Measurements from ENCODE around the gene SPINK8. TPM values are rescaled to one million over a fixed set of nuclear protein-coding genes. Genes with fewer than 3 reads are reported as not detected.

SPINK8 gene
- total RNA-seq, 1 experiment from 2014 or later, result not detected

GRCh38 chr3:48306860-48307530, 26.5 kb downstream of the SPINK8 start:
- no peak overlapping the region for H4K8ac ChIP-seq (replicated peaks; ENCODE audit: insufficient read length, low read depth, low read length)
- no peak overlapping the region for H3K27ac ChIP-seq (ENCODE audit: insufficient read length, low read depth, low read length)
- peaks cover under 1% of the 10 kb centered on the region for H3K23me2 ChIP-seq (ENCODE audit: insufficient read length, low read depth, low read length, poor library complexity, severe bottlenecking)
- H3K4me1 ChIP-seq (ENCODE audit: insufficient read depth, low read length), result no peaks in the 10 kb centered on the region
- no peak overlapping the region for H2BK12ac ChIP-seq (ENCODE audit: insufficient read length, low read depth, low read length)
- peaks cover 0 to 8% (median 0%) of the 10 kb centered on the region in 3 experiments; a peak in 1 of 7 replicates for H3K36me3 Mint-ChIP-seq (ENCODE audit: insufficient read depth in 1 of 3, low read depth in 3 of 3)
- H3K18ac ChIP-seq (ENCODE audit: insufficient read length, low read depth, low read length), result no peak overlapping the region
- TF ChIP-seq, protein P1, sequence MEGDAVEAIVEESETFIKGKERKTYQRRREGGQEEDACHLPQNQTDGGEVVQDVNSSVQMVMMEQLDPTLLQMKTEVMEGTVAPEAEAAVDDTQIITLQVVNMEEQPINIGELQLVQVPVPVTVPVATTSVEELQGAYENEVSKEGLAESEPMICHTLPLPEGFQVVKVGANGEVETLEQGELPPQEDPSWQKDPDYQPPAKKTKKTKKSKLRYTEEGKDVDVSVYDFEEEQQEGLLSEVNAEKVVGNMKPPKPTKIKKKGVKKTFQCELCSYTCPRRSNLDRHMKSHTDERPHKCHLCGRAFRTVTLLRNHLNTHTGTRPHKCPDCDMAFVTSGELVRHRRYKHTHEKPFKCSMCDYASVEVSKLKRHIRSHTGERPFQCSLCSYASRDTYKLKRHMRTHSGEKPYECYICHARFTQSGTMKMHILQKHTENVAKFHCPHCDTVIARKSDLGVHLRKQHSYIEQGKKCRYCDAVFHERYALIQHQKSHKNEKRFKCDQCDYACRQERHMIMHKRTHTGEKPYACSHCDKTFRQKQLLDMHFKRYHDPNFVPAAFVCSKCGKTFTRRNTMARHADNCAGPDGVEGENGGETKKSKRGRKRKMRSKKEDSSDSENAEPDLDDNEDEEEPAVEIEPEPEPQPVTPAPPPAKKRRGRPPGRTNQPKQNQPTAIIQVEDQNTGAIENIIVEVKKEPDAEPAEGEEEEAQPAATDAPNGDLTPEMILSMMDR (conservative IDR thresholded peaks at IDR 0.05), result no peak
- H3K4me2 ChIP-seq (ENCODE audit: insufficient read depth, insufficient read length, low read length), result no peak overlapping the region
- H2BK20ac ChIP-seq (ENCODE audit: low read depth, low read length, poor library complexity, severe bottlenecking), result no peak overlapping the region
- H2BK15ac ChIP-seq (ENCODE audit: low read depth, low read length), result no peak overlapping the region
- no peak overlapping the region for H4K5ac ChIP-seq (ENCODE audit: insufficient read length, low read depth, low read length)
- H3K4me3 Mint-ChIP-seq, result no peak overlapping the region
- H3T11ph ChIP-seq (ENCODE audit: low read length), result no peak overlapping the region
- no peak for DNase-seq
- H3K27me3 Mint-ChIP-seq (ENCODE audit: low read depth), result peaks cover 36% of the 10 kb centered on the region
- no peak overlapping the region for H4K91ac ChIP-seq (ENCODE audit: insufficient read length, low read depth, low read length)
- H3K9ac ChIP-seq (ENCODE audit: extremely low read depth, insufficient read length, low read length), result no peak overlapping the region
- no peaks in the 10 kb centered on the region for H3K9me3 ChIP-seq (ENCODE audit: control insufficient read depth, low read depth, low read length)
- H3K79me2 ChIP-seq (ENCODE audit: insufficient read depth, low read length), result no peaks in the 10 kb centered on the region
- no peak overlapping the region for H3K4ac ChIP-seq (ENCODE audit: low read depth, low read length)
- H3K79me1 ChIP-seq (ENCODE audit: insufficient read depth, low read depth, low read length, poor library complexity, severe bottlenecking), result no peaks in the 10 kb centered on the region
- peaks cover 4% of the 10 kb centered on the region in 2 experiments for H3K4me1 Mint-ChIP-seq
- H2AFZ ChIP-seq (ENCODE audit: low read length), result no peak overlapping the region
- H2BK5ac ChIP-seq (ENCODE audit: insufficient read length, low read length), result no peak overlapping the region
- H3K27ac Mint-ChIP-seq, result no peak overlapping the region
- H4K20me1 ChIP-seq (ENCODE audit: control insufficient read depth, insufficient read depth, insufficient read length), result no peaks in the 10 kb centered on the region
- peaks cover under 1 to 6% of the 10 kb centered on the region in 2 experiments; a peak in 4 of 5 replicates for H3K9me3 Mint-ChIP-seq
- H2AK5ac ChIP-seq (ENCODE audit: insufficient read length, low read length), result no peak overlapping the region
- H3K56ac ChIP-seq (ENCODE audit: insufficient read length, low read depth, low read length), result no peak overlapping the region
- H3K27me3 ChIP-seq (ENCODE audit: insufficient read depth, low read length), result no peaks in the 10 kb centered on the region; the same call in 1 of the 2 replicates
- no peak overlapping the region for H3K14ac ChIP-seq (ENCODE audit: insufficient read depth, low read length)
- no peak overlapping the region for H2BK120ac ChIP-seq (ENCODE audit: low read depth, low read length, poor library complexity, severe bottlenecking)
- H3K23ac ChIP-seq (ENCODE audit: insufficient read length, low read depth, low read length), result no peak overlapping the region
- no CpG with 5 or more reads among the region's 4 CpGs for whole genome bisulfite sequencing (ENCODE audit: extremely low coverage, insufficient read length, low lambda C conversion rate)
